Colon (tissue), 2 donors: ENCODE results near the gene GCN1.

Source experiments
- FAIRE-seq: peaks from 2 replicates; lab custom pipeline; 2012; peaks lifted over from hg19 to GRCh38; lab: Jason Lieb, UNC
- donor health status: control.
- donor health status: control.

GCN1 gene

GRCh38 chr12:120093592-120094355 is 100.7 kb downstream of the GCN1 start:
- no peak for FAIRE-seq

GRCh38 chr12:120093336-120093591 is 101.3 kb downstream of the GCN1 start:
- no peak for FAIRE-seq

- no peak for FAIRE-seq
Observed at GRCh38 chr12:120092551-120093335, 101.8 kb downstream of the GCN1 start.

- FAIRE-seq: no peak
Observed at GRCh38 chr12:120091371-120092090, 103.0 kb downstream of the GCN1 start.

GRCh38 chr12:120090626-120091295 is 103.8 kb downstream of the GCN1 start:
- FAIRE-seq: no peak

GRCh38 chr12:120090206-120090605 is 104.3 kb downstream of the GCN1 start:
- no peak for FAIRE-seq

GRCh38 chr12:120089796-120090195 is 104.7 kb downstream of the GCN1 start:
- FAIRE-seq: no peak

- FAIRE-seq: no peak
Observed at GRCh38 chr12:120089105-120089504, 105.4 kb downstream of the GCN1 start.

- no peak for FAIRE-seq
Observed at GRCh38 chr12:120086801-120087621, 107.5 kb downstream of the GCN1 start.

- no peak for FAIRE-seq
Observed at GRCh38 chr12:120085920-120086645, 108.4 kb downstream of the GCN1 start.

GRCh38 chr12:120081641-120082040 is 112.9 kb downstream of the GCN1 start:
- no peak for FAIRE-seq

GRCh38 chr12:120079411-120080400 is 114.8 kb downstream of the GCN1 start:
- no peak for FAIRE-seq

GRCh38 chr12:120078868-120079267 is 115.6 kb downstream of the GCN1 start:
- FAIRE-seq: no peak

- FAIRE-seq: no peak
Observed at GRCh38 chr12:120077260-120077659, 117.3 kb downstream of the GCN1 start.
